NCI-H345 treated with DMSO at 0.1 percent for 48 hours (cell line): Measurements from ENCODE around the gene SETSIP.
"Not testable (repeated sequence)": the region's sequence is repeated elsewhere in the genome, so short reads cannot be mapped to it uniquely, and the experiment has no call there.

Source experiments
- DNase-seq: peaks from one replicate; lab custom pipeline; 2025; ENCODE audit not compliant: unreplicated experiment; lab: John Stamatoyannopoulos, UW

Gene SETSIP

DNA sequence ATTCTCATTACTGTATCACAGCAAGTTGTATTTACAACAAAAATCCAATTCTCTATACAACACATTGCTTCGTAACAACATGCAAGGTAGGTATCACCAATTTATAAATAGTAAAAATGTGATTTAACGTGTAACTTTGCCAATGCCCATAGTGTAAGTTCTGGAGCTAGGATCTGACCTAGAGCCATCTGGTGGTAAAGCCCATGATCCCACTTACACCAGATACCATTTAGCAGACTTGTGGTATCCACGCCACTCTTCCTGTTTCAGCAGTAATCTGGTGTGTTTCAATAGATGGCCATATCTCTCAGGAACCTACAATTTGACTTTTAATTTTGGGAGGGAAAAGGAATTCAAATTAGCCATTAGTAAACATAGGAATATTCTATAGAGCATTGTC is 10.2 kb downstream of the SETSIP start:
- no peak for DNase-seq

GRCh38 chr1:92051948-92052347 is 23.3 kb downstream of the SETSIP start:
- no peak for DNase-seq

GRCh38 chr1:92045766-92046495 is 29.3 kb downstream of the SETSIP start:
- no peak for DNase-seq

DNA sequence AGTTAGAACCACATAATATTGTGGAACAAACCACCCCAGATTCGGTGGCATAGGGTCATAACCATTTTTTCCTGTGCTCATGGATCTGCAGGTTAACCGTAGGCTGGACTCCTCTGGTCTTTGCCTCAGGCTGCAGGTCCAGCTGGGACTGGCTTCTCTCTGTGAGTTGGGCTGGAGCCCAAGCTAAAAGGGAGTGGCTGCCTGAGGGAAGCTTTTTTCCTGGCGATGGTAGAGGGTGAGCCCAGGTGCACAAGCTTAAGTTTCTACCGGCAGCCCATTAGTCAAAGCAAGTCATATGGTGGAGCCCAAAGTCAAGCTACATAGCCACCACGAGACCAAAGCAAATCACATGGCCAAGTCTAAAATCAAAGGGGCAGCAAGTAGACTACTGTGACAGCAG is 31.6 kb downstream of the SETSIP start:
- no peak for DNase-seq

GRCh38 chr1:92040971-92041370 is 34.2 kb downstream of the SETSIP start:
- DNase-seq = no peak

- no peak for DNase-seq
Observed at GRCh38 chr1:92038695-92039346, 36.4 kb downstream of the SETSIP start.

- DNase-seq = no peak
Observed at GRCh38 chr1:92037400-92037799, 37.8 kb downstream of the SETSIP start.

DNA sequence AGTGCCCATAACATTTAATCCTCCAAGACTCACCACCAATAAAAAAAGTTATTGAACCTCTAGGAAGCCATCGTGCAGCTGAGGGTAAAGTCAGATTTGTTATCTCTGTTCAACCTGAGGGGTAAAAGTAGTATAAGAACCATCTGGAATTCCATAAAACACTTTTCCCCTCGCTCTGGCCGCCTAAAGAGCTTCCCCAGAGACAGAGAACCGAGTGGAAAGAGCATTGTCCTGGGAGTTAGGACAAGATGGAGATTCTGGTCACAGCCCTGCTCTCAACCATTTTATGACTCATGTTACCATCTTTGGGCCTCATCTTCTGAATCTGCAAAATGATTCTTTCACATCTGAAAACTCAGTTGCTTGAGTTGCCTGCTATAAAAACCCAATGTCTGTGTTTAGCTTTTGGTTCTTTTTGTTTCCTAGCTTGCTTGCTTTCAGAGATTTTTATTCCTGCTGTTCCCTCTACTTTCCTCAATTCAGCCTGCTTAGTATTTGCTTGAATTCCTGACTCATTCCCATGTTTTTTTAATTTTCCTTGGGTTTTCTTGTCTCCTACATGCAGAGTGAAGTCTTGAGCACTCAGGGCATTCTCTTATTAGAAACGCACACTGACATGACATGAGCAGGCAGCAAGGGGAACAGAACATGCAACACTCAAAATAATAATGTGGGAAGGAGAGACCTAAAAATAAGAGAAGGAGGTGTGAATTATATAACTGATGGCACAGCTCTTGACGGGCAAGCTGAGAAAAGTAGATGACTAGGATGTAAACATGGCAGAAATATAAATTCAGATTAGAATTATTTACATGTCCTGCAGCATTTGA is 43.7 kb downstream of the SETSIP start:
- no peak for DNase-seq

DNA sequence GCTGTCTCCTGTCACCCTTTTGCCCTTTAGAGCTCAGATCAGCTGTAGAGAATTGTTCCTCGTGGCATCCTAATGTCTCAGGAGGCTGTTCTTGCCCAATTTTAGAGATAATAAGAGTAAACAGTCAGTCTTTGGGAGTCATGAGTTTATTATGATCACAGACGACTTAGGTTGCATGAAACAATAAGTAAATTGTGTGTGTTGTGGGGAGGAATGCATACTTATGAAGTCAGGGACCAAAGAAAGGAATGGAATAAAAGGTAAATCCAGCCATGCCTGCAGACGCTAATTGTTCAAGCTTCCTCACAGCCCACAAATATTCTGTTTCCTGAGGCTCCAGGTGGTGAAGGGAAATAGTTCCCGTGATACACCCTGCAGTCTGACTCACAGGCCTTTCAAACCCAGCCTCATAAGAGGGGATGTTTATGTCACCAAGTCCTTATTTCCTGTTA is 44.5 kb downstream of the SETSIP start:
- DNase-seq = no peak

DNA sequence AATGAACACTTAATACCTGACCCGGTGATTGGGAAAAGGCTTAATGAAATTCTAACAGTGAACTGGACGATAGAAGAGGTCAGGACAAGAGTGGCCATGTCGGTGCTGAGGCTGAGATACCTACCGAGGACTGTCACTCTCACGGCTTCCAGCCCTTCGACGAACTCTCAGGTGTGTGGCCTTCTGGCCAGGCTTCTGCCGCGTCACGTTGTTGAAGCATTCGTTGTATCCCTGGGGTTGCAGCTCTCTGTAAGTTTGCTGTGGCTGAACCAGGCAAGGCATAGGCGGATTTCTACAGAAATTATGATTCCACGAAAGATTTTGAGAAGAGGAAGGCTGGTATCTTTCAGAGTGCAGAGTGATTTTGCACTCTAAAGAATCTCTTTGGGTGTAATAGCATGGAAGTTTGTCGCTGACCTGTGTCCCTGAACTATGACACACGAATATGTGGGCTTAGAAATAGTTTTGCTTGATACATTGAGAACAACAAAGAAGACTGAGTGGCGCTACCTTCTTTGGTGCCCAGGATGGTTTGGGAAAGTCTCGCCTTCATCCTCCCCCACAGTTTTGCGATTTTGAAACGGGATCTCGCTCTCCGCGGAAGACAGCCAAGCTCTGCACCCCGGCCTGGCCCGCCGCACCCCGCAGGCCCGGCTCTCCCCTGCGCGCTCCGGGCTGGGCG is 45.8 kb downstream of the SETSIP start:
- no peak for DNase-seq

DNA sequence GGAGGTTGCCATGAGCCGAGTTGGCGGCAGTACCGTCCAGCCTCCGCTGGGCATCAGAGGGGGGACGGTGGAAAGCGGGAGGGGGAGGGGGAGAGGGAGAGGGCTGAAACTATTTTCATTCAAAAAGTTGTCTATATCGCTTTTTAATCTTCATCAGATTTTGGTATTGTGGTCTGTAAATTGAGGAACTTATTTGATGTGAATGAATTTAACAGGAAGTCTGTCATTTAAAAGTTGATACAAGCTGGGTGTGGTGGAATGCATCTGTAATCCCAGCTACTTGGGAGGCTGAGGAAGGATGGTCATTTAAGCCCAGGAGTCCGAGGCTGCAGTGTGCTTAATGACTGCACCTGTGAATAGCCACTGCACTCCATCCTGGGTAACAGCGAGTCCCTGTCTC is 48.4 kb downstream of the SETSIP start:
- no peak for DNase-seq

DNA sequence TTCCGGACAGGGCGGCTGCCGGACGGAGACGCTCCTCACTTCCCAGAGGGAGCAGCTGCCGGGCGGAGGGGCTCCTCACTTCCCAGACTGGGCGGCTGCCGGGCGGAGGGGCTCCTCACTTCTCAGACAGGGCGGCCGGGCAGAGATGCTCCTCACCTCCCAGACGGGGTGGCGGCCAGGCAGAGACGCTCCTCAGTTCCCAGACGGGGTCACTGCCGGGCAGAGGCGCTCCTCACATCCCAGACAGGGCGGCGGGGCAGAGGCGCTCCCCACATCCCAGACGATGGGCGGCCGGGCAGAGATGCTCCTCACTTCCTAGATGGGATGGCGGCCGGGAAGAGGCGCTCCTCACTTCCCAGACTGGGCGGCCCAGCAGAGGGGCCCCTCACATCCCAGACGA is 49.2 kb downstream of the SETSIP start:
- DNase-seq = not testable (repeated sequence)
